Endodermal cell (in vitro differentiated cells): ENCODE data around the gene PCDHB5. TPM values are rescaled to one million over a fixed set of nuclear protein-coding genes. Genes with fewer than 3 reads are reported as not detected.
"Not testable (repeated sequence)": the region's sequence is repeated elsewhere in the genome, so short reads cannot be mapped to it uniquely, and the experiment has no call there.

Experiments
- DNase-seq: peaks from one replicate; pipeline ENCODE4 v3.0.0-alpha.2; 2017
- H3K27ac ChIP-seq: 2 replicates; pipeline ENCODE4 v1.5.1; 2013; ENCODE audit warnings: mild to moderate bottlenecking, low read depth, low read length, moderate library complexity
- H3K27me3 ChIP-seq: 2 replicates; pipeline ENCODE4 v1.6.1; 2013; ENCODE audit warnings: mild to moderate bottlenecking, low read length, moderate library complexity; ENCODE audit not compliant: insufficient read depth, control insufficient read depth, poor library complexity, severe bottlenecking
- H3K36me3 ChIP-seq: 2 replicates; pipeline ENCODE4 v1.7.0; 2013; ENCODE audit warnings: mild to moderate bottlenecking, low read length, moderate library complexity; ENCODE audit not compliant: control insufficient read depth, insufficient read depth
- H3K4me1 ChIP-seq: one replicate; pipeline ENCODE4 v1.7.0; 2013; ENCODE audit warnings: low read length; ENCODE audit not compliant: control insufficient read depth, insufficient read depth
- H3K4me3 ChIP-seq: 2 replicates; pipeline ENCODE4 v1.5.1; 2013; ENCODE audit warnings: mild to moderate bottlenecking, low read length, moderate library complexity
- H3K9ac ChIP-seq: 2 replicates; pipeline ENCODE4 v1.6.1; 2013; ENCODE audit warnings: mild to moderate bottlenecking, low read length, moderate library complexity; ENCODE audit not compliant: poor library complexity, severe bottlenecking; ENCODE audit errors: extremely low read depth
- H3K9me3 ChIP-seq: 2 replicates; pipeline ENCODE4 v1.6.1; 2013; ENCODE audit warnings: mild to moderate bottlenecking, low read length, moderate library complexity; ENCODE audit not compliant: control insufficient read depth
- H3K27ac Mint-ChIP-seq: 2 replicates; pipeline ENCODE4 v1.8.0; 2020; ENCODE audit warnings: mixed read lengths
- H3K27me3 Mint-ChIP-seq: 2 replicates; pipeline ENCODE4 v1.8.0; 2021; ENCODE audit warnings: mild to moderate bottlenecking, mixed read lengths; ENCODE audit not compliant: insufficient read depth
- H3K36me3 Mint-ChIP-seq: 2 replicates; pipeline ENCODE4 v1.8.0; 2020; ENCODE audit warnings: low read depth, mixed read lengths
- H3K4me1 Mint-ChIP-seq: 2 replicates; pipeline ENCODE4 v1.8.0; 2020; ENCODE audit warnings: mixed read lengths
- H3K4me3 Mint-ChIP-seq: 2 replicates; pipeline ENCODE4 v1.8.0; 2020; ENCODE audit warnings: mild to moderate bottlenecking, moderate library complexity, mixed read lengths
- H3K9me3 Mint-ChIP-seq: 2 replicates; pipeline ENCODE4 v1.8.0; 2020; ENCODE audit warnings: mild to moderate bottlenecking, mixed read lengths
- WGBS, 2 experiments: methylation state at CpG; one replicate each; pipeline versions ENCODE4 v1.1.5 to v1.1.7; 2013; ENCODE audit warnings: missing lambda C conversion rate in 2 of 2, mixed read lengths in 1 of 2; ENCODE audit not compliant: insufficient coverage in 1 of 2, insufficient read length in 1 of 2; 5-methylcytosine and 5-hydroxymethylcytosine counted together
- total RNA-seq, 2 donors: library from RNA; stranded (reverse); fragmentation: NEBNext Ultra II Directional in 1 of 2; extraction: Animal tissue kit (Norgen Biotek cat#: 25700) in 1 of 2; gene quantifications; 2 replicates in 1 of 2; 3 replicates in 1 of 2; pipeline ENCODE4 v1.2.1, GENCODE V29; 2021
- TF ChIP-seq, protein P1 (sequence below): fragments of 200-600 bp; sonication (generic); conservative IDR thresholded peaks from 2 replicates; pipeline ENCODE4 v1.5.0; 2021; ENCODE audit warnings: antibody characterized with exemption, mild to moderate bottlenecking

Gene PCDHB5
- total RNA-seq, 2 donors from 2014 or later: 2.4 to 43.5 TPM

DNA sequence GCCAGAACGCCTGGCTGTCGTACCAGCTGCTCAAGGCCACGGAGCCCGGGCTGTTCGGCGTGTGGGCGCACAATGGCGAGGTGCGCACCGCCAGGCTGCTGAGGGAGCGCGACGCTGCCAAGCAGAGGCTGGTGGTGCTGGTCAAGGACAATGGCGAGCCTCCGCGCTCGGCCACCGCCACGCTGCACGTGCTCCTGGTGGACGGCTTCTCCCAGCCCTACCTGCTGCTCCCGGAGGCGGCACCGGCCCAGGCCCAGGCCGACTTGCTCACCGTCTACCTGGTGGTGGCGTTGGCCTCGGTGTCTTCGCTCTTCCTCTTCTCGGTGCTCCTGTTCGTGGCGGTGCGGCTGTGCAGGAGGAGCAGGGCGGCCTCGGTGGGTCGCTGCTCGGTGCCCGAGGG, 38.4 kb upstream of the PCDHB5 start:
- H3K27ac ChIP-seq, H3K27ac Mint-ChIP-seq, H3K4me3 ChIP-seq, H3K27me3 ChIP-seq, H3K4me3 Mint-ChIP-seq, DNase-seq, H3K4me1 Mint-ChIP-seq, H3K27me3 Mint-ChIP-seq, H3K4me1 ChIP-seq, H3K9ac ChIP-seq: not testable (repeated sequence)
- peaks cover 32% of the 10 kb centered on the region for H3K36me3 Mint-ChIP-seq
- H3K36me3 ChIP-seq: peaks cover 15% of the 10 kb centered on the region
- H3K9me3 ChIP-seq: peaks cover 48% of the 10 kb centered on the region
- peaks cover 28% of the 10 kb centered on the region for H3K9me3 Mint-ChIP-seq
- WGBS, 2 experiments: 96 to 100% methylated on average over 9 to 24 of the region's 38 CpGs

DNA sequence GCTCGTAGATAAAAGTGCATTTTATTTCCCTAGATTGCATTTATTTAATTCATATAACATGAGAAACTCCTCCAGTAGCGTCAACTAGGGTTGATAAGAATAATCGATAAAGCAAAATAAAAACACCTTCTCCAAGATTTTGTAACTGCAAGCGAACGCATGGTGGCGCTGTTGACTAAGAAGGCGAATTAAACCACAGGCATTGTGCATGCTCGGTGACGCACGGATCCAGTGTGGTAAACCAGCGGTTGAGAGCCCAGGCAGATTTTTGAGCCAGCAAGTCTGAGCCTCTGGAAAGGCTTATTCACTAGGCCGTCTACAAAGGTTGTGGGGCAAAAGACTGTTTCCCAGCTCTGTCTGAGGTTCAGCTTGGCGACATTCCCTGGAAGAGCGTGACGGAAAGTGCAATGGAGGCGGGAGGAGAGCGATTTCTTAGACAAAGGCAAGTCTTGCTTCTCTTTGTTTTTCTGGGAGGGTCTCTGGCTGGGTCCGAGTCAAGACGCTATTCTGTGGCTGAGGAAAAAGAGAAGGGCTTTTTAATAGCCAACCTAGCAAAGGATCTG, 34.7 kb upstream of the PCDHB5 start, which contains the start of gene PCDHB3:
PCDHB3 (plus strand) TSS at position 231 of the 563 bp plus-strand sequence; CDS start at position 408, 177 bp downstream.
- Mint-ChIP-seq H3K9me3 (peaks cover 33% of the 10 kb centered on the region), H3K36me3 (peaks cover 50% of the 10 kb centered on the region), H3K4me1 (peaks cover 2% of the 10 kb centered on the region), H3K27ac (peak within 1 kb of the TSS; percentile 96), H3K27me3 (peaks cover 2% of the 10 kb centered on the region), H3K4me3 (peak within 1 kb of the TSS; percentile 75)
- WGBS, 2 experiments: 85 to 87% methylated on average over 16 to 19 of the region's 19 CpGs
- Histone ChIP-seq H3K27me3 (no peaks in the 10 kb centered on the region), H3K4me1 (no peaks in the 10 kb centered on the region), H3K9me3 (peaks cover 41% of the 10 kb centered on the region), H3K9ac (no peak within 1 kb of the TSS), H3K4me3 (no peak within 1 kb of the TSS), H3K36me3 (peaks cover 15% of the 10 kb centered on the region), H3K27ac (no peak within 1 kb of the TSS)
- TF ChIP-seq, protein P1, sequence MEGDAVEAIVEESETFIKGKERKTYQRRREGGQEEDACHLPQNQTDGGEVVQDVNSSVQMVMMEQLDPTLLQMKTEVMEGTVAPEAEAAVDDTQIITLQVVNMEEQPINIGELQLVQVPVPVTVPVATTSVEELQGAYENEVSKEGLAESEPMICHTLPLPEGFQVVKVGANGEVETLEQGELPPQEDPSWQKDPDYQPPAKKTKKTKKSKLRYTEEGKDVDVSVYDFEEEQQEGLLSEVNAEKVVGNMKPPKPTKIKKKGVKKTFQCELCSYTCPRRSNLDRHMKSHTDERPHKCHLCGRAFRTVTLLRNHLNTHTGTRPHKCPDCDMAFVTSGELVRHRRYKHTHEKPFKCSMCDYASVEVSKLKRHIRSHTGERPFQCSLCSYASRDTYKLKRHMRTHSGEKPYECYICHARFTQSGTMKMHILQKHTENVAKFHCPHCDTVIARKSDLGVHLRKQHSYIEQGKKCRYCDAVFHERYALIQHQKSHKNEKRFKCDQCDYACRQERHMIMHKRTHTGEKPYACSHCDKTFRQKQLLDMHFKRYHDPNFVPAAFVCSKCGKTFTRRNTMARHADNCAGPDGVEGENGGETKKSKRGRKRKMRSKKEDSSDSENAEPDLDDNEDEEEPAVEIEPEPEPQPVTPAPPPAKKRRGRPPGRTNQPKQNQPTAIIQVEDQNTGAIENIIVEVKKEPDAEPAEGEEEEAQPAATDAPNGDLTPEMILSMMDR: peak; percentile 88
- DNase-seq: peak; percentile 88

DNA sequence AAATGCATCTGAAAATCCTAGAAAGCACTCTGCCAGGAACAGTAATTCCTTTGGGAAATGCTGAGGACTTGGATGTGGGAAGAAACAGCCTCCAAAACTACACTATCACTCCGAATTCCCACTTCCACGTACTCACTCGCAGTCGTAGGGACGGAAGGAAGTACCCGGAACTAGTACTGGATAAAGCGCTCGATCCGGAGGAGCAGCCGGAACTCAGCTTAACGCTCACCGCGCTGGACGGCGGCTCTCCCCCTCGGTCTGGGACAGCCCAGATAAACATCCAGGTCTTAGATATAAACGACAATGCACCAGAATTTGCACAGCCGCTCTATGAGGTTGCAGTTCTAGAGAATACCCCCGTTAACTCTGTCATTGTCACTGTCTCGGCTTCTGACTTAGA, 33.9 kb upstream of the PCDHB5 start:
- Mint-ChIP-seq H3K4me1 (no peaks in the 10 kb centered on the region), H3K27me3 (no peaks in the 10 kb centered on the region), H3K27ac (peak overlapping the region; percentile 96), H3K4me3 (peak overlapping the region; percentile 75), H3K9me3 (peaks cover 26% of the 10 kb centered on the region), H3K36me3 (peaks cover 46% of the 10 kb centered on the region)
- TF ChIP-seq, protein P1: no peak
- H3K36me3 ChIP-seq: peaks cover 15% of the 10 kb centered on the region
- no peak overlapping the region for H3K27ac ChIP-seq
- no peak for DNase-seq
- peaks cover 34% of the 10 kb centered on the region for H3K9me3 ChIP-seq
- H3K4me3 ChIP-seq: no peak overlapping the region
- H3K9ac ChIP-seq: no peak overlapping the region
- 91 to 95% methylated on average over 19 to 20 of the region's 20 CpGs for whole genome bisulfite sequencing, 2 experiments
- H3K27me3 ChIP-seq: no peaks in the 10 kb centered on the region
- no peaks in the 10 kb centered on the region for H3K4me1 ChIP-seq

DNA sequence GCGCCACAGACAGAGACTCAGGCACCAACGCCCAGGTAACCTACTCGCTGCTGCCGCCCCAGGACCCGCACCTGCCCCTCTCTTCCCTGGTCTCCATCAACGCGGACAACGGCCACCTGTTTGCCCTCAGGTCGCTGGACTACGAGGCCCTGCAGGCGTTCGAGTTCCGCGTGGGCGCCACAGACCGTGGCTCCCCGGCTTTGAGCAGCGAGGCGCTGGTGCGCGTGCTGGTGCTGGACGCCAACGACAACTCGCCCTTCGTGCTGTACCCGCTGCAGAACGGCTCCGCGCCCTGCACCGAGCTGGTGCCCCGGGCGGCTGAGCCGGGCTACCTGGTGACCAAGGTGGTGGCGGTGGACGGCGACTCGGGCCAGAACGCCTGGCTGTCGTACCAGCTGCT, 32.9 kb upstream of the PCDHB5 start:
- 96 to 100% methylated on average over 4 to 21 of the region's 39 CpGs for WGBS, 2 experiments
- H3K27me3 Mint-ChIP-seq, H3K4me1 ChIP-seq, DNase-seq, H3K27ac ChIP-seq, H3K4me3 Mint-ChIP-seq, H3K4me1 Mint-ChIP-seq, H3K9ac ChIP-seq, H3K27ac Mint-ChIP-seq, H3K27me3 ChIP-seq, H3K4me3 ChIP-seq: not testable (repeated sequence)
- H3K9me3 Mint-ChIP-seq: peaks cover 21% of the 10 kb centered on the region
- H3K36me3 Mint-ChIP-seq: peaks cover 43% of the 10 kb centered on the region
- Histone ChIP-seq H3K9me3 (peaks cover 32% of the 10 kb centered on the region), H3K36me3 (peaks cover 15% of the 10 kb centered on the region)

DNA sequence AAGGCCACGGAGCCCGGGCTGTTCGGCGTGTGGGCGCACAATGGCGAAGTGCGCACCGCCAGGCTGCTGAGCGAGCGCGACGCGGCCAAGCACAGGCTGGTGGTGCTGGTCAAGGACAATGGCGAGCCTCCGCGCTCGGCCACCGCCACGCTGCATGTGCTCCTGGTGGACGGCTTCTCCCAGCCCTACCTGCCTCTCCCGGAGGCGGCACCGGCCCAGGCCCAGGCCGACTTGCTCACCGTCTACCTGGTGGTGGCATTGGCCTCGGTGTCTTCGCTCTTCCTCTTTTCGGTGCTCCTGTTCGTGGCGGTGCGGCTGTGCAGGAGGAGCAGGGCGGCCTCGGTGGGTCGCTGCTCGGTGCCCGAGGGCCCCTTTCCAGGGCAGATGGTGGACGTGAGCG, 32.5 kb upstream of the PCDHB5 start:
- not testable (repeated sequence) for H3K4me3 Mint-ChIP-seq
- peaks cover 18% of the 10 kb centered on the region for H3K9me3 Mint-ChIP-seq

More for the DNA sequence above, 32.5 kb upstream of the PCDHB5 start:
- not testable (repeated sequence) for H3K9ac ChIP-seq, H3K27ac Mint-ChIP-seq, H3K27me3 ChIP-seq, DNase-seq, H3K4me1 Mint-ChIP-seq, H3K4me3 ChIP-seq, H3K27ac ChIP-seq, H3K27me3 Mint-ChIP-seq, H3K4me1 ChIP-seq
- Histone ChIP-seq H3K36me3 (peaks cover 15% of the 10 kb centered on the region), H3K9me3 (peaks cover 28% of the 10 kb centered on the region)
- WGBS, 2 experiments: 91 to 96% methylated on average over 4 to 18 of the region's 38 CpGs
- H3K36me3 Mint-ChIP-seq: peaks cover 43% of the 10 kb centered on the region
